ENCODE results near the gene PCDHGC3.

The PCDHGC3 gene

GRCh38 chr5:141515141-141515540 is 39.4 kb downstream of the PCDHGC3 start:
- Histone ChIP-seq H3K27ac (no peak overlapping the region), H3K9me3 (ENCODE audit: severe bottlenecking) (no peaks in the 10 kb centered on the region), H3K27me3 (ENCODE audit: insufficient read depth, low read depth, severe bottlenecking) (no peaks in the 10 kb centered on the region), H3K36me3 (peaks cover 37% of the 10 kb centered on the region), H3K4me3 (ENCODE audit: low read depth, low read length) (no peak overlapping the region)
- DNase-seq, result no peak
- TF ChIP-seq CTCF (IDR thresholded peaks at IDR 0.05; ENCODE audit: low read depth, low read length), result no peak

- no peak for DNase-seq
- Histone ChIP-seq H3K36me3 (peaks cover 45% of the 10 kb centered on the region), H3K27ac (no peak overlapping the region), H3K9me3 (ENCODE audit: severe bottlenecking) (no peaks in the 10 kb centered on the region), H3K27me3 (ENCODE audit: insufficient read depth, low read depth, severe bottlenecking) (no peaks in the 10 kb centered on the region), H3K4me3 (ENCODE audit: low read depth, low read length) (no peak overlapping the region)
- TF ChIP-seq CTCF (IDR thresholded peaks at IDR 0.05; ENCODE audit: low read depth, low read length), result no peak
Observed at GRCh38 chr5:141515946-141516671, 40.3 kb downstream of the PCDHGC3 start.

GRCh38 chr5:141516672-141517025 is 40.9 kb downstream of the PCDHGC3 start:
- Histone ChIP-seq H3K27ac (no peak overlapping the region), H3K36me3 (peaks cover 51% of the 10 kb centered on the region), H3K27me3 (ENCODE audit: insufficient read depth, low read depth, severe bottlenecking) (no peaks in the 10 kb centered on the region), H3K4me3 (ENCODE audit: low read depth, low read length) (no peak overlapping the region), H3K9me3 (ENCODE audit: severe bottlenecking) (no peaks in the 10 kb centered on the region)
- no peak for DNase-seq
- TF ChIP-seq CTCF (IDR thresholded peaks at IDR 0.05; ENCODE audit: low read depth, low read length), result no peak

- Histone ChIP-seq H3K4me3 (ENCODE audit: low read depth, low read length) (no peak overlapping the region), H3K36me3 (peaks cover 57% of the 10 kb centered on the region), H3K27ac (no peak overlapping the region), H3K27me3 (ENCODE audit: insufficient read depth, low read depth, severe bottlenecking) (no peaks in the 10 kb centered on the region), H3K9me3 (ENCODE audit: severe bottlenecking) (no peaks in the 10 kb centered on the region)
- no peak for DNase-seq
- TF ChIP-seq CTCF (IDR thresholded peaks at IDR 0.05; ENCODE audit: low read depth, low read length), result no peak
Observed at GRCh38 chr5:141517312-141517711, 41.5 kb downstream of the PCDHGC3 start.

GRCh38 chr5:141517880-141518617 is 42.3 kb downstream of the PCDHGC3 start:
- no peaks in the 10 kb centered on the region for H3K27me3 ChIP-seq (ENCODE audit: insufficient read depth, low read depth, severe bottlenecking)
- DNase-seq, result no peak
- no peak for TF ChIP-seq CTCF (IDR thresholded peaks at IDR 0.05; ENCODE audit: low read depth, low read length)
- no peak overlapping the region for H3K27ac ChIP-seq
- H3K4me3 ChIP-seq (ENCODE audit: low read depth, low read length), result no peak overlapping the region
- peaks cover 57% of the 10 kb centered on the region for H3K36me3 ChIP-seq
- peaks cover 2% of the 10 kb centered on the region for H3K9me3 ChIP-seq (ENCODE audit: severe bottlenecking)

Data from WERI-Rb-1 (cell line).